DOHH2 (cell line): Measurements from ENCODE around the gene SIPA1L3.

ENCODE experiments used
- H3F3A ChIP-seq: fragments of 200-600 bp; sonication (generic), shearing (Covaris generic); 2 replicates; pipeline ENCODE4 v1.6.0; 2016; ENCODE audit warnings: antibody characterized with exemption, mild to moderate bottlenecking; ENCODE audit not compliant: control insufficient read depth, insufficient read depth
- H3K27ac ChIP-seq: fragments of 200-600 bp; sonication (generic); 2 replicates; pipeline ENCODE4 v1.5.1; 2014; ENCODE audit warnings: low read depth, mild to moderate bottlenecking, low read length, moderate library complexity
- H3K27me3 ChIP-seq: fragments of 200-600 bp; sonication (generic); 2 replicates; pipeline ENCODE4 v1.6.1; 2014; ENCODE audit warnings: mild to moderate bottlenecking, low read length, mixed read lengths; ENCODE audit not compliant: control insufficient read depth
- H3K36me3 ChIP-seq: fragments of 200-600 bp; sonication (generic); 2 replicates; pipeline ENCODE4 v1.6.1; 2014; ENCODE audit warnings: mild to moderate bottlenecking, low read length, moderate library complexity, mixed read lengths; ENCODE audit not compliant: control insufficient read depth
- H3K4me1 ChIP-seq: fragments of 200-600 bp; sonication (generic); 2 replicates; pipeline ENCODE4 v1.6.1; 2014; ENCODE audit warnings: mild to moderate bottlenecking, low read length, mixed read lengths; ENCODE audit not compliant: control insufficient read depth
- H3K4me2 ChIP-seq: fragments of 200-600 bp; sonication (generic); 2 replicates; pipeline ENCODE4 v1.6.0; 2014; ENCODE audit warnings: mild to moderate bottlenecking, low read length, moderate library complexity
- H3K4me3 ChIP-seq: fragments of 200-600 bp; sonication (generic); 2 replicates; pipeline ENCODE4 v1.5.1; 2014; ENCODE audit warnings: mild to moderate bottlenecking, low read length, mixed read lengths
- H3K79me2 ChIP-seq: fragments of 200-600 bp; sonication (generic); 2 replicates; pipeline ENCODE4 v1.6.1; 2014; ENCODE audit warnings: mild to moderate bottlenecking, low read length, mixed read lengths; ENCODE audit not compliant: control insufficient read depth
- H3K9me2 ChIP-seq: fragments of 200-600 bp; sonication (generic); replicated peaks from 2 replicates; pipeline ENCODE4 v1.6.1; 2014; ENCODE audit warnings: mild to moderate bottlenecking, low read length, mixed read lengths; ENCODE audit not compliant: control insufficient read depth
- H3K9me3 ChIP-seq: fragments of 200-600 bp; sonication (generic); 2 replicates; pipeline ENCODE4 v1.6.1; 2014; ENCODE audit warnings: antibody characterized with exemption, low read length, mixed read lengths; ENCODE audit not compliant: control insufficient read depth, insufficient read depth
- H4K20me1 ChIP-seq: fragments of 200-600 bp; sonication (generic); 2 replicates; pipeline ENCODE4 v1.6.0; 2014; ENCODE audit warnings: low read depth, mild to moderate bottlenecking, antibody characterized with exemption, low read length, moderate library complexity; ENCODE audit not compliant: control insufficient read depth, insufficient read depth
- EZH2phosphoT487 ChIP-seq: fragments of 200-600 bp; sonication (generic); IDR thresholded peaks from 2 replicates; pipeline ENCODE4 v1.6.1; 2017; ENCODE audit warnings: borderline replicate concordance, mild to moderate bottlenecking, antibody characterized with exemption, low read length, moderate library complexity, mixed read lengths
- TF ChIP-seq, protein P1 (sequence below): fragments of 200-600 bp; sonication (generic); IDR thresholded peaks from one replicate; pipeline ENCODE4 v1.5.1; 2014; ENCODE audit warnings: antibody characterized with exemption, mild to moderate bottlenecking, low read depth, low read length; ENCODE audit not compliant: poor library complexity, severe bottlenecking

SIPA1L3 gene

DNA sequence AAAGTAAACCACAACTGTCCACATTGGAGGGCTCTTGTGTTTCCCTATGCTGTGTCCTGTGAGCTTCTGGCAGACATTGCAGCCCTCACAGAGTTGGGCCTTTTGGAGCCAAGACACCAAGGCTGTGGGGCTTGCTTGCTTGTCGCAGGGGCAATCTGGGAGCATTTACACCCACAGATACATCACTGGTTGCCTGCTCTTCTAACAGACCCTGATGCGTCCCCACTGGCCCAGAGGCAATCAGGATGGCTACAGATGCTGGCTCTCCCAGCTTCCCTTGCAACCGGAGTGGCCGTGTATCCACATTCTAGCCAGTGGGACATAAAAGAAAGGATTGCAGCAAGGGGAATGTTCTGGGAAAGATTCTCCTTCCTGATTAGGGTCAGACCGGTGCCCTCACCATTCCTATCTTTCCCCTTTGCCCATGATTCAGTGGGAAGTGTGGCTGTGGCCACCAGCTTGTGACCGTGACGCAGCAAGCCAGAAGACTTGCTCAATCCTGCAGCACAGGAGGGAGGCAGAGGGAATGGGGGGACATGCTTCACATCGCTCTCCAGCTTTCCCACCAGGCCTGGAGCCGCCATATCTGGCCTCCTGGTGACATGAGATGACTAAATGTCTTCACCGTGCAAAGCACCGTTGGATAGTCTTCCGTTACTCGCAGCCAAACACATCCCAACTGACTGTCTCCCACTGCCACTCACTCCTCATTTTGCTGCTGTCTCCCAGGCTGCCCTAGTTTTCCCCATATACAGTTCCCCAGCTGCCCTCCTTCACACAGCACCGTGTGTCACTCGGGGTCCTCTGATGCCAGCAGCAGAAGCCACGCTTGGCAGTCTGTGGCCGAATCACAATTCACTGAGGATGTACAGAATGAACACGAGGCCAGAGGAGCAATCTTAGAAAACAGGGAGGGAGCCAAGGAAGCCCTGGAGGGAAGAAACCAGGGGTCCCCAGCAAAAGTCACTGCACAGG is 166.1 kb downstream of the SIPA1L3 start:
- Histone ChIP-seq H3K36me3 (no peaks in the 10 kb centered on the region), H4K20me1 (no peaks in the 10 kb centered on the region), H3K9me2 (no peaks in the 10 kb centered on the region), H3K4me1 (no peaks in the 10 kb centered on the region), H3F3A (no peaks in the 10 kb centered on the region), H3K4me3 (no peak overlapping the region), H3K79me2 (no peaks in the 10 kb centered on the region), H3K4me2 (no peak overlapping the region), H3K27me3 (no peaks in the 10 kb centered on the region), H3K9me3 (no peaks in the 10 kb centered on the region), H3K27ac (no peak overlapping the region)
- TF ChIP-seq, protein P1, sequence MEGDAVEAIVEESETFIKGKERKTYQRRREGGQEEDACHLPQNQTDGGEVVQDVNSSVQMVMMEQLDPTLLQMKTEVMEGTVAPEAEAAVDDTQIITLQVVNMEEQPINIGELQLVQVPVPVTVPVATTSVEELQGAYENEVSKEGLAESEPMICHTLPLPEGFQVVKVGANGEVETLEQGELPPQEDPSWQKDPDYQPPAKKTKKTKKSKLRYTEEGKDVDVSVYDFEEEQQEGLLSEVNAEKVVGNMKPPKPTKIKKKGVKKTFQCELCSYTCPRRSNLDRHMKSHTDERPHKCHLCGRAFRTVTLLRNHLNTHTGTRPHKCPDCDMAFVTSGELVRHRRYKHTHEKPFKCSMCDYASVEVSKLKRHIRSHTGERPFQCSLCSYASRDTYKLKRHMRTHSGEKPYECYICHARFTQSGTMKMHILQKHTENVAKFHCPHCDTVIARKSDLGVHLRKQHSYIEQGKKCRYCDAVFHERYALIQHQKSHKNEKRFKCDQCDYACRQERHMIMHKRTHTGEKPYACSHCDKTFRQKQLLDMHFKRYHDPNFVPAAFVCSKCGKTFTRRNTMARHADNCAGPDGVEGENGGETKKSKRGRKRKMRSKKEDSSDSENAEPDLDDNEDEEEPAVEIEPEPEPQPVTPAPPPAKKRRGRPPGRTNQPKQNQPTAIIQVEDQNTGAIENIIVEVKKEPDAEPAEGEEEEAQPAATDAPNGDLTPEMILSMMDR, result no peak
- no peak for TF ChIP-seq EZH2phosphoT487

- no peaks in the 10 kb centered on the region for H3K4me1 ChIP-seq
- no peak overlapping the region for H3K27ac ChIP-seq
- no peaks in the 10 kb centered on the region for H4K20me1 ChIP-seq
- H3K9me3 ChIP-seq, result no peaks in the 10 kb centered on the region
- no peaks in the 10 kb centered on the region for H3K27me3 ChIP-seq
- H3K9me2 ChIP-seq, result no peaks in the 10 kb centered on the region
- no peak for TF ChIP-seq EZH2phosphoT487
- TF ChIP-seq, protein P1, result no peak
- H3K4me2 ChIP-seq, result no peak overlapping the region
- no peaks in the 10 kb centered on the region for H3K79me2 ChIP-seq
- no peaks in the 10 kb centered on the region for H3K36me3 ChIP-seq
- no peaks in the 10 kb centered on the region for H3F3A ChIP-seq
- H3K4me3 ChIP-seq, result no peak overlapping the region
Measured at GRCh38 chr19:38073841-38074685, 167.1 kb downstream of the SIPA1L3 start.

GRCh38 chr19:38076337-38076736 is 169.3 kb downstream of the SIPA1L3 start:
- Histone ChIP-seq H3K9me3 (no peaks in the 10 kb centered on the region), H3K27me3 (no peaks in the 10 kb centered on the region), H4K20me1 (no peaks in the 10 kb centered on the region), H3K79me2 (no peaks in the 10 kb centered on the region), H3K4me3 (no peak overlapping the region), H3K4me1 (peaks cover 14% of the 10 kb centered on the region), H3F3A (no peaks in the 10 kb centered on the region), H3K9me2 (no peaks in the 10 kb centered on the region), H3K27ac (no peak overlapping the region), H3K4me2 (no peak overlapping the region), H3K36me3 (peaks cover 2% of the 10 kb centered on the region; the same call in 1 of the 2 replicates)
- no peak for TF ChIP-seq EZH2phosphoT487
- TF ChIP-seq, protein P1, result no peak
